ENCODE results near the gene CYB5R2. TPM values are rescaled to one million over a fixed set of nuclear protein-coding genes. Genes with fewer than 3 reads are reported as not detected.

Gene CYB5R2
- total and polyA plus RNA-seq, 10 donors, result 1.2 to 5.3 (median 2.8) TPM

- H3K27me3 ChIP-seq (replicated peaks in 1 of 7), result peaks cover 0 to 4% (median 0%) of the 10 kb centered on the region in 7 donors
- H3K4me3 ChIP-seq, result no peak overlapping the region
- no peak overlapping the region for H3K27ac ChIP-seq
- peaks cover 0 to 93% (median 44%) of the 10 kb centered on the region in 6 donors for H3K36me3 ChIP-seq
- no peaks in the 10 kb centered on the region for H3K9me3 ChIP-seq
- no peaks in the 10 kb centered on the region for H3K4me1 ChIP-seq
- no peak for DNase-seq
- TF ChIP-seq POLR2A (IDR thresholded peaks at IDR 0.05) (no peak), POLR2AphosphoS5 (IDR thresholded peaks at IDR 0.05) (no peak), CTCF (IDR thresholded peaks at IDR 0.05 in 8 of 11, conservative IDR thresholded peaks at IDR 0.05 in 3 of 11) (no peak)
- intact Hi-C loops (cut with DNase I; ENCODE audit: low total_unique reads), result no loop called here
- WGBS, 5 donors, result 66 to 75% (median 70%) methylated on average over 5 of the region's 5 CpGs
Measured at GRCh38 chr11:7638710-7639642, 34.3 kb downstream of the CYB5R2 start.

- TF ChIP-seq CTCF (IDR thresholded peaks at IDR 0.05 in 8 of 11, conservative IDR thresholded peaks at IDR 0.05 in 3 of 11), result no peak
- TF ChIP-seq POLR2AphosphoS5 (IDR thresholded peaks at IDR 0.05), result no peak
- TF ChIP-seq POLR2A (IDR thresholded peaks at IDR 0.05), result no peak
- H3K4me3 ChIP-seq, result no peak overlapping the region
- H3K27ac ChIP-seq, result no peak overlapping the region
- no peaks in the 10 kb centered on the region for H3K4me1 ChIP-seq
- no peaks in the 10 kb centered on the region for H3K9me3 ChIP-seq
- DNase-seq, result no peak
- H3K27me3 ChIP-seq (replicated peaks in 1 of 7), result peaks cover 0 to 4% (median 0%) of the 10 kb centered on the region in 7 donors
- intact Hi-C loops (cut with DNase I; ENCODE audit: low total_unique reads), result no loop called here
- peaks cover 0 to 97% (median 47%) of the 10 kb centered on the region in 6 donors for H3K36me3 ChIP-seq
- 68 to 82% (median 78%) methylated on average over 7 of the region's 7 CpGs for WGBS, 5 donors
Measured at GRCh38 chr11:7637447-7638157, 35.7 kb downstream of the CYB5R2 start.

- H3K4me1 ChIP-seq, result no peaks in the 10 kb centered on the region
- 75 to 86% (median 75%) methylated on average over 6 of the region's 6 CpGs for WGBS, 5 donors
- H3K4me3 ChIP-seq, result no peak overlapping the region
- H3K36me3 ChIP-seq, result peaks cover 0 to 97% (median 46%) of the 10 kb centered on the region in 6 donors
- no peak overlapping the region for H3K27ac ChIP-seq
- no peak for DNase-seq
- peaks cover 0 to 4% (median 0%) of the 10 kb centered on the region in 7 donors for H3K27me3 ChIP-seq (replicated peaks in 1 of 7)
- TF ChIP-seq POLR2AphosphoS5 (IDR thresholded peaks at IDR 0.05), result no peak
- TF ChIP-seq CTCF (IDR thresholded peaks at IDR 0.05 in 8 of 11, conservative IDR thresholded peaks at IDR 0.05 in 3 of 11), result no peak
- TF ChIP-seq POLR2A (IDR thresholded peaks at IDR 0.05), result no peak
- no peaks in the 10 kb centered on the region for H3K9me3 ChIP-seq
- intact Hi-C loops (cut with DNase I; ENCODE audit: low total_unique reads), result no loop called here
Measured at GRCh38 chr11:7636350-7636749, 37.0 kb downstream of the CYB5R2 start.

GRCh38 chr11:7635708-7636107, 37.6 kb downstream of the CYB5R2 start:
- H3K9me3 ChIP-seq, result no peaks in the 10 kb centered on the region
- intact Hi-C loops (cut with DNase I; ENCODE audit: low total_unique reads), result no loop called here

More at GRCh38 chr11:7635708-7636107, 37.6 kb downstream of the CYB5R2 start:
- Histone ChIP-seq H3K36me3 (peaks cover 0 to 97% (median 45%) of the 10 kb centered on the region in 6 donors), H3K4me1 (no peaks in the 10 kb centered on the region), H3K27ac (no peak overlapping the region), H3K4me3 (no peak overlapping the region), H3K27me3 (replicated peaks in 1 of 7) (peaks cover 0 to 4% (median 0%) of the 10 kb centered on the region in 7 donors)
- no peak for TF ChIP-seq POLR2AphosphoS5 (IDR thresholded peaks at IDR 0.05)
- no peak for TF ChIP-seq CTCF (IDR thresholded peaks at IDR 0.05 in 8 of 11, conservative IDR thresholded peaks at IDR 0.05 in 3 of 11)
- no peak for TF ChIP-seq POLR2A (IDR thresholded peaks at IDR 0.05)
- no peak for DNase-seq
- 93 to 95% (median 94%) methylated on average over 4 of the region's 4 CpGs for WGBS, 5 donors
